Astrocyte (in vitro differentiated cells and primary cell): ENCODE measurements around the gene AP2M1.

Experiments
- EZH2 ChIP-seq: IDR thresholded peaks from 2 replicates; pipeline ENCODE4 v1.6.1; 2012; ENCODE audit warnings: mild to moderate bottlenecking, low read length, inconsistent platforms; ENCODE audit not compliant: insufficient read depth
- TF ChIP-seq, protein P1 (sequence below): IDR thresholded peaks from 2 replicates; pipeline ENCODE4 v1.5.1; 2011; ENCODE audit warnings: low read depth, mild to moderate bottlenecking, inconsistent platforms, low read length, moderate library complexity; ENCODE audit not compliant: insufficient read depth

DNA sequence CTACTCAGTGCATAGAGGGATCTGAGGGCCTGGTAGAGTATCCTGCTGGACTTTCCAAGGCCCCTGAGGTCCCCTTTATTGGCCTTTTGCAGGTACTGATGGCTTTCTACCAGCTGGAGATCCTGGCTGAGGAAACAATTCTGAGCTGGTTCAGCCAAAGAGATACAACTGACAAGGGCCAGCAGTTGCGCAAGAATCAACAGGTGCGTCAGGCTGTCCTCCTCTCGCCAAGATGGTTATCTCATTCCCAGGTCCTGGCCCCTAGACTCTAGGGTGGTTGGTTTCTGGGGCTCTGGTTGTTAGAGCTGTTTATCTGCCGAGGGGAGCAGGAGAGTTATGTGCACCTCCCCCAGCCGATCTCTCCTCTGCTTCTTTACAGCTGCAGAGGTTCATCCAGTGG is 30.1 kb upstream of the AP2M1 start:
- TF ChIP-seq, protein P1, sequence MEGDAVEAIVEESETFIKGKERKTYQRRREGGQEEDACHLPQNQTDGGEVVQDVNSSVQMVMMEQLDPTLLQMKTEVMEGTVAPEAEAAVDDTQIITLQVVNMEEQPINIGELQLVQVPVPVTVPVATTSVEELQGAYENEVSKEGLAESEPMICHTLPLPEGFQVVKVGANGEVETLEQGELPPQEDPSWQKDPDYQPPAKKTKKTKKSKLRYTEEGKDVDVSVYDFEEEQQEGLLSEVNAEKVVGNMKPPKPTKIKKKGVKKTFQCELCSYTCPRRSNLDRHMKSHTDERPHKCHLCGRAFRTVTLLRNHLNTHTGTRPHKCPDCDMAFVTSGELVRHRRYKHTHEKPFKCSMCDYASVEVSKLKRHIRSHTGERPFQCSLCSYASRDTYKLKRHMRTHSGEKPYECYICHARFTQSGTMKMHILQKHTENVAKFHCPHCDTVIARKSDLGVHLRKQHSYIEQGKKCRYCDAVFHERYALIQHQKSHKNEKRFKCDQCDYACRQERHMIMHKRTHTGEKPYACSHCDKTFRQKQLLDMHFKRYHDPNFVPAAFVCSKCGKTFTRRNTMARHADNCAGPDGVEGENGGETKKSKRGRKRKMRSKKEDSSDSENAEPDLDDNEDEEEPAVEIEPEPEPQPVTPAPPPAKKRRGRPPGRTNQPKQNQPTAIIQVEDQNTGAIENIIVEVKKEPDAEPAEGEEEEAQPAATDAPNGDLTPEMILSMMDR = no peak
- TF ChIP-seq EZH2 = no peak
